LNCAP (cell line): ENCODE measurements around the gene CATSPERE.

Experiments used
- CTCF ChIP-seq: fragments of 450-650 bp; IDR thresholded peaks from 2 replicates; pipeline ENCODE4 v1.5.1; 2017; ENCODE audit warnings: mild to moderate bottlenecking

Gene CATSPERE

GRCh38 chr1:244657421-244657820, 196.3 kb downstream of the CATSPERE start:
- no peak for TF ChIP-seq CTCF

GRCh38 chr1:244659694-244660093, 198.6 kb downstream of the CATSPERE start:
- TF ChIP-seq CTCF, result no peak

GRCh38 chr1:244660595-244660994, 199.5 kb downstream of the CATSPERE start:
- no peak for TF ChIP-seq CTCF

GRCh38 chr1:244662599-244662998, 201.5 kb downstream of the CATSPERE start:
- TF ChIP-seq CTCF, result no peak

- no peak for TF ChIP-seq CTCF
Observed at GRCh38 chr1:244664353-244664752, 203.3 kb downstream of the CATSPERE start.

- no peak for TF ChIP-seq CTCF
Observed at GRCh38 chr1:244665771-244666217, 204.7 kb downstream of the CATSPERE start.

GRCh38 chr1:244667797-244668196, 206.7 kb downstream of the CATSPERE start:
- TF ChIP-seq CTCF, result no peak
